ENCODE data around the gene FBRSL1. TPM values are rescaled to one million over a fixed set of nuclear protein-coding genes. Genes with fewer than 3 reads are reported as not detected.
A peak's percentile ranks its signal among the peaks of the same experiment; 100 is the strongest.

Gene FBRSL1
- total and polyA plus RNA-seq, 2 of the 8 experiments (the other 6 are each of a cell fraction or from before 2014, with no cell fraction given): 18.4 to 109 TPM

DNA sequence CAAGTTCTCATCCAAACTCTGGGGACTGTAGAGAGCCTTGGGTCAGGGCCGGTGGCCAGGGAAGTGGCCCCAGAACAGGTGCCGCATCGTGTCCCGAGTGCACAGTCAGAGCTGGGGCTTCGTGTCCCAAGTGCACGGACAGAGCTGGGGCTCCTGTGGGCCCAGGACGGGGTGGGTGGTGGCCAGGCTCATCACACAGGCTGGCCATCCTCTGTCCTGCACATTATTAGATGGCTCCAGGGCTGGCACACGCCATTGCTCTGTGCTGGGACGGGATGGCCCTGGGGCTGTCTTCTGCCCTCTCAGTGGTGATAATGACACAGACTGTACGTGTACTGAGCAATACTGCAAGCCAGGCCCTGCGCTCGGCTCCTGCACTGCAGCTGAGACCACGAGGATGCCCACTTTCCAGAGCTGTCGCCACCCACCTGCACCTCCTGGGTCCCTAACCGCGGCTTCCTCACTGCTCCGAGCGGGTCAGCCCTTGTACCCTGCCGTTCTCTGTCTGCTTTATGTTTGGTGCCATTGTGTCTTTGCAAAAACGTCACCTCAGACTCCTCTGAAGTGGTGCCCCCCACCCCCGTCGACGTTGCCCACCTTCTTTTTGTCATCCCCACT, 1.9 kb downstream of the FBRSL1 start:
- Histone ChIP-seq H3K79me2 (ENCODE audit: control insufficient read depth in 1 of 2, insufficient read depth in 2 of 2, low read length in 2 of 2) (peaks cover 0 to 58% of the 10 kb centered on the region in 2 experiments; a peak in 3 of 4 replicates), H3K9ac (replicated peaks in 1 of 4; ENCODE audit: extremely low read depth in 1 of 4, low read depth in 3 of 4, low read length in 3 of 4) (no peak overlapping the region), H3K4me3 (ENCODE audit: extremely low read depth in 1 of 4, insufficient read depth in 2 of 4, low read depth in 3 of 4, low read length in 4 of 4) (peak overlapping the region in 1 of 4 experiments; percentile 72; a peak in 1 of 8 replicates)

More for the DNA sequence above, 1.9 kb downstream of the FBRSL1 start:
- H4K5ac ChIP-seq (ENCODE audit: insufficient read length, low read depth, low read length): no peak overlapping the region
- no peak overlapping the region for H2BK15ac ChIP-seq (ENCODE audit: low read length)
- H3K27me3 ChIP-seq (replicated peaks in 1 of 4; ENCODE audit: control insufficient read depth in 3 of 4, extremely low read depth in 1 of 4, insufficient read depth in 3 of 4, low read length in 3 of 4): peaks cover 3 to 41% (median 27%) of the 10 kb centered on the region in 4 experiments
- H2BK5ac ChIP-seq (ENCODE audit: low read depth, low read length): no peak overlapping the region
- no peak overlapping the region for H2BK120ac ChIP-seq (replicated peaks; ENCODE audit: low read depth, low read length)
- H3K23ac ChIP-seq (ENCODE audit: insufficient read length): no peak overlapping the region
- H2AFZ ChIP-seq (ENCODE audit: low read length): no peak overlapping the region
- H4K20me1 ChIP-seq (replicated peaks in 1 of 2; ENCODE audit: control insufficient read depth in 1 of 2, insufficient read depth in 2 of 2, low read length in 2 of 2): peaks cover 49 to 54% of the 10 kb centered on the region in 2 experiments
- FAIRE-seq (no peak), DNase-seq (ENCODE audit: low read depth in 1 of 2, low spot score in 2 of 2) (no peak)
- H3K4me1 ChIP-seq (replicated peaks in 1 of 4; ENCODE audit: control insufficient read depth in 3 of 4, insufficient read depth in 4 of 4, low read length in 3 of 4): peaks cover 0 to 14% (median 1%) of the 10 kb centered on the region in 4 experiments; a peak in 3 of 7 replicates
- no peak overlapping the region for H3K56ac ChIP-seq (replicated peaks; ENCODE audit: insufficient read length, low read depth, low read length)
- no peak overlapping the region for H2BK12ac ChIP-seq (ENCODE audit: low read depth, low read length)
- ChIA-PET POLR2A (ENCODE audit: partially characterized antibody) (interaction anchor here (0.6 to 1.8 kb wide), 4 partner anchors 12 to 68 kb away, joined by 3 to 4 read pairs (median 3); no protein-coding TSS in a partner anchor), CTCF (ENCODE audit: partially characterized antibody) (interaction anchor here (0.8 to 1.6 kb wide), 5 partner anchors 10 to 76 kb away, joined by 3 to 4 read pairs (median 4); no protein-coding TSS in a partner anchor)
- no peak overlapping the region for H2AK5ac ChIP-seq (ENCODE audit: low read depth, low read length)
- peak overlapping the region; percentile 84 to 91; a peak in 2 of 4 replicates for H3K4me2 ChIP-seq (ENCODE audit: insufficient read depth in 1 of 2, low read depth in 2 of 2, low read length in 2 of 2)
- no peak overlapping the region for H4K8ac ChIP-seq (ENCODE audit: extremely low read depth, insufficient read depth, low read length)
- no peaks in the 10 kb centered on the region for H3K36me3 ChIP-seq (ENCODE audit: control insufficient read depth in 2 of 4, insufficient read depth in 4 of 4, low read length in 3 of 4)
- 87% methylated on average over 23 of the region's 23 CpGs; no CpG with 5 or more reads in 1 of the 2 experiments for WGBS, 2 experiments (ENCODE audit: extremely low coverage in 1 of 2, insufficient coverage in 1 of 2, insufficient read length in 1 of 2, insufficient replicate concordance in 2 of 2, low coverage in 1 of 2, low lambda C conversion rate in 2 of 2, missing lambda C conversion rate in 1 of 2)
- peaks cover 28% of the 10 kb centered on the region for H3K79me1 ChIP-seq (ENCODE audit: low read depth, low read length)
- H3K27ac ChIP-seq (ENCODE audit: low read depth, low read length): no peak overlapping the region
- no peak overlapping the region for H2BK20ac ChIP-seq (ENCODE audit: low read length)
- H3K4ac ChIP-seq (replicated peaks; ENCODE audit: insufficient read length, low read depth, low read length): no peak overlapping the region
- TF ChIP-seq SIRT6 (IDR thresholded peaks at IDR 0.05; ENCODE audit: low read length) (no peak), NANOG (IDR thresholded peaks at IDR 0.05; ENCODE audit: insufficient read depth, low read depth, low read length, poor library complexity, severe bottlenecking) (no peak), GABPA (IDR thresholded peaks at IDR 0.05; ENCODE audit: borderline replicate concordance, insufficient read depth, low read length) (no peak), KDM4A (IDR thresholded peaks at IDR 0.05; ENCODE audit: low read depth, low read length, severe bottlenecking) (no peak), PHF8 (conservative IDR thresholded peaks at IDR 0.05; ENCODE audit: low read depth, low read length) (no peak), SAP30 (IDR thresholded peaks at IDR 0.05; ENCODE audit: insufficient read depth, insufficient replicate concordance, low read length) (no peak), ATF3 (IDR thresholded peaks at IDR 0.05; ENCODE audit: insufficient read depth, low read depth, low read length) (no peak), SP4 (IDR thresholded peaks at IDR 0.05; ENCODE audit: low read length) (no peak)
- H3K9me3 ChIP-seq (ENCODE audit: insufficient read depth in 2 of 2, low read depth in 1 of 2, low read length in 1 of 2): no peaks in the 10 kb centered on the region
- H4K91ac ChIP-seq (replicated peaks; ENCODE audit: insufficient read length, low read length): no peak overlapping the region
- H3K23me2 ChIP-seq (ENCODE audit: low read depth, low read length): peaks cover 10% of the 10 kb centered on the region; the same call in 1 of the 2 replicates
- H3K18ac ChIP-seq (ENCODE audit: extremely low read depth, low read length): no peak overlapping the region
- H3K14ac ChIP-seq (ENCODE audit: insufficient read length): no peak overlapping the region
